NCI-H774 (cell line): ENCODE results near the gene GPC6.

Experiments used
- DNase-seq: peaks from one replicate; lab custom pipeline; 2025; lab: John Stamatoyannopoulos, UW

Gene GPC6

DNA sequence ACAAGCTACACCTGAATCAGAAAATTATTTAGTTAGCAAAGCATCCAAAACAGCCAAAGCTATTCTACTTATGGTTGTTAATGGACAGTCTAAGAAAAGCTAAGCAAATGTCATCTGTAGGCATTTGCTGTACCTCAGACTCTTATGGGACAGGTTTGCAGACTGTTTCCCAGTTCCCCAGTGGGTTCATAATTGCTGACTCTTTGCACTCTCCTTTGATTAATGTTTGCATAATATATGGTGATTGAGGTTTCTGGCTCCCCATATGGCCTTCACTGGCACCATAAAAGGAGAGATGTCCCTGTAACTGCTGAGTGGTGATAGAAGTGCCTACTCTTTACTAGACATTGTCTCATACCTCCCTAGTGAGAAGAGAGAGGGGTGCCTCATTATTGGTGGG is 142.1 kb downstream of the GPC6 start:
- no peak for DNase-seq

DNA sequence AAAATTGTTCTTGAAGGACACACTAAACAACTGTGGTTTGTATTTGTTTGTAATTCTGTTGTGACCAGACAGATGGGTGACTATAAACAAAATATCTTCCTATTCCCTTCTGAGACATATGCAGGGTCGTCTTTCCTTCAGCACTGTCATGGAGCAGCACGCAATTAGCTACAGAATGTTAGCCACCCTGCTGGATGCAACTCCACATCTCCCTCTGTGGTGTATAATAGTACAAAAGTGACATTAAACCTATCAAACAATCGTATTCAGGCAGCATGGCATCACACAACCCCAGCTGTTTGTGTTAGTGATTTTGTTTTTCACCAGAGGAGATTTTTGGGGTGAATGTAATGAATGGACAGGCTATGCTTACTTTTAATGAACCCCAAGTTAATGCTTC is 146.2 kb downstream of the GPC6 start:
- DNase-seq = no peak

GRCh38 chr13:93375491-93375890 is 148.9 kb downstream of the GPC6 start:
- DNase-seq = no peak

DNA sequence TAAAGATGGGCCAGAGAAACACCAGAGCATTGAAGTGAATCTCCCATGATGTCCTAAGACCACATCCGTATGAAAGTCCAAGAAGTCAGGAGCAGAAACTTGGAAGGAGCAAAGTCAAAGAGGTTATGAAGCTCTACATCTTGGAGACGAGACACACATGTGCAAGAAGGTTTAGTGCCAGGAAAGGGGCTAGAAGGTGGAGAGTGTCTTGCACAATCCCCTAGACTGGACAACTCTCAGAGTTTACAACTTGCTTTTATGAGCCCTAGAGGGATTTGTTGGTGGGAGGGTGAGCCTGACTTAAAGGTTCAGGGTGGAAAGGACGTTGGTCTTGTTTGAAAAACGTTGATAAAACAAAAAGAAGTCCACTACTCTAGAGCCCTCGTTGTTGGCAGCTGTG is 150.6 kb downstream of the GPC6 start:
- DNase-seq = no peak

- DNase-seq = no peak
These were observed 151.6 kb downstream of the GPC6 start for GRCh38 chr13:93378184-93378583.

DNA sequence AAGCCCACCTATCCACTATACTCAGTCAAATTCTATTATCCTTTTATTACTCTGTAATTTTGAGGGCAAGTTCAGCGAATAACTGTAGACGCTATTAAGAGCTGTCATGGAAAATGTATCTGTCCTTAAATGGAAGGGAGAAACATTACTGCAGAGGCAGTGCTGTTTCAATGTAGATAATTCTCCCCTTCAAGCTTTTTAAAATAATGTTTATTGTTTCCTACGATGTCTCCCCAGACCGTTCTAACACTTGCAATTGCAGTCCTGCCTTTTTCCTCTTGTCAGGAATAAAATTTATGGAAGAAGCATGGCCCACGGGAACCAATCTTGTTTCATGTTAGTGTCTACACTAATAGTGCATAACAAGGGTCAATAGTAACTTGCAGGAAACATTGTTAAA is 159.5 kb downstream of the GPC6 start:
- DNase-seq = no peak

GRCh38 chr13:93388701-93389100 is 162.1 kb downstream of the GPC6 start:
- no peak for DNase-seq

GRCh38 chr13:93397619-93398018 is 171.0 kb downstream of the GPC6 start:
- DNase-seq = no peak

- DNase-seq = no peak
These were observed 171.8 kb downstream of the GPC6 start for GRCh38 chr13:93398167-93399035.

- DNase-seq = no peak
These were observed 172.6 kb downstream of the GPC6 start for GRCh38 chr13:93399212-93399611.

DNA sequence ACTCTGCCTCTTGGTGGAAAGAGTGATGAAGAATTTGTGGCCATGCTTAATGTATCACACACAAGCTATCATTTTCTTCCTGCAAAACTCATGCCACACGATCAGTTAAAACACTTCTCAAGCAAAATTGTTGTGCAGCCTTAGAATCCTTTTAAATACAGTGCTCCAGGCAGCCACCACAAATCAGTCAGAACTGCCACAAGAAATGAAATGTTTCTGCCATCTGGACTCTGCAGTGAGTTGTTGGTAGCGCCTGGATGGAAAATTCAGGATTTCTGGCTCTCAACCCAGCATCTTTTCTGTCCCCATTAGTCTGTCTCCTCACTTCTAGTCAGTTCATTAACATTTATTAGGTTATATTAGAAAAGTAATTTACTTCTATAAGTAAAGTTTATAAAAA is 179.5 kb downstream of the GPC6 start:
- DNase-seq = no peak

GRCh38 chr13:93407551-93407950 is 180.9 kb downstream of the GPC6 start:
- DNase-seq = no peak

DNA sequence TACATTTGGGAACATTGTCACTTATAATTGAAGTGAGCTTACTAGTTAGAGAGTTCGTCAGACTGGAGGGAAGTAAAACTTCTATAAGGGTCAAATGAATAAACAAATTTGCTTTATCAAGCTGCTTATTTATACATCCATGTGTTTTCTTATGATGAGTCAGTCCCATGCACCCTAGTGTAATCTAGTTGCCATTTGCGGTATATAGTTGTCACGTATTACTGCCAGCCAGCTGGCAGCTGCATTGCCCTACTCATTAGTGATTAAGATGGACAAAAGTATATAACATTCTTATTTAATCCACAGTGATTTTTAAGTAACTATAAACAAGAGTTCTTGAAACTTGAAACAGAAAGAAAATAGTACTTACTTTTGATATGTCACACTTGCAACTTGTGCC is 182.4 kb downstream of the GPC6 start:
- DNase-seq = no peak

DNA sequence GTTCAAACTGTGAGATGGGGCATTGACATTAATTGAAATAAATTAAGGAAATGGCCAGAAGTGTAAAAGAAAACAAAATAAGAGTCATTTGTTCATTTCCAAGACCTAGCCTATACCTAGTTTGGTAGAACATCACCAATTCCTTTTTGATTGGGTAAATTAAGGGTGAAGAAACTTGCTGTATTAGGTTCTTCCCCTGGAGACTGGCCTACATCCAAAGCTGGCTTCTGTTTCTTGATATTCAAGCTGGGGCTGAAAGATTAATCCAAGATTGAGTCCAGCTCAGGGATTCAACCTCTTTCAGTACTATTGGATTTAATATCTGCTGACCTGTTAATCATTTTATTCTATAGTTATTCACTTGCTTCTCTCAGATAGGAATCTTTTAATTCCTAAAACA is 183.2 kb downstream of the GPC6 start:
- DNase-seq = no peak

- no peak for DNase-seq
These were observed 184.6 kb downstream of the GPC6 start for GRCh38 chr13:93411186-93411680.

DNA sequence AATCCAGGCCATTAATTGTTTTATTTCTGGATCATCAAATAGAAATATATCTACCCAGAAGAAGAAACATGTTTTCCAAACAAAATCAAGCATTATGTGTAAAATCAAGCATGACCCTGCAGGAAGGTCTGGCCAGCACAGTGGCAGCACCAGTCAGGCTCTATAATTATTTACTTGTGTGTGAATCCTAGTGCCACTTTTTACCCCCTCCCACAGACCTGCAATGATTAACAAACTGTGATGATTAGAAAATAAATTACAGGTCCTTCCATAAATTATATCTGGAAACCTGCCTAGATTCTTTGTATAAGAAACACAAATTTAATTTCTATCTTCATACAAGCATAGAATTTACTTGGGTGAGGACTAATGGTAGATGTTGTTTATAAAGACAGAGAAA is 186.1 kb downstream of the GPC6 start:
- no peak for DNase-seq

GRCh38 chr13:93413972-93414717 is 187.5 kb downstream of the GPC6 start:
- DNase-seq = no peak

GRCh38 chr13:93416736-93417355 is 190.2 kb downstream of the GPC6 start:
- DNase-seq = no peak

DNA sequence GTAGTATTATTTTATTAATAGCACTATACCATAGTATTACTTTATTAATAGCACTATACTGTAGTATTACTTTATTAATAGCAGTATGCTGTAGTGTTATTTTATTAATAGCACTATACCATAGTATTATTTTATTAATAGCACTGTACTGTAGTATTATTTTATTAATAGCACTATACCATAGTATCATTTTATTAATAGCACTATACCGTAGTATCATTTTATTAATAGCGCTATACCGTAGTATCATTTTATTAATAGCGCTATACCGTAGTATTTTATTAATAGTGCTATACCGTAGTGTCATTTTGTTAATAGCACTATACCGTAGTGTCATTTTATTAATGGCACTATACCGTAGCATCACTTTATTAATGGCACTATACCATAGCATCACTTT is 191.8 kb downstream of the GPC6 start:
- no peak for DNase-seq

GRCh38 chr13:93420206-93420605 is 193.6 kb downstream of the GPC6 start:
- DNase-seq = no peak

DNA sequence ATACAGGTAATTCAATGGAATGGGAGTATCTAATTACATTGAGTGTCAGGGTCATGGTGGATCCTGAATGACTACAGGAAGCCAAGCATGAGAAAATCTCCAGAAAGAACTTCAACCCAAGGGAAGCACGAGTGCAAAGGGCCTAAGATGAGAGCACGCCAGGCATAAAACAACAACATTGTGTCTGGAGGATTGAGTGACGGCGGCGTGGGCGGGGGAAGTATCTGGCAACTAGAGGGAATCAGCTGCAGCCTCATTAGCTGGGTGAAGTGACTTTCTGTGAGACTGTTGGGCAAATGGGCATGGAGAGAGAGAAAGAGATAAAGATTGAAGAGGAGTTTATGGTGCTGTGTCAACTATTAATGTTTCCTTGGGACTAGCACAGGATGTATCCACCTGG is 194.3 kb downstream of the GPC6 start:
- DNase-seq = no peak

DNA sequence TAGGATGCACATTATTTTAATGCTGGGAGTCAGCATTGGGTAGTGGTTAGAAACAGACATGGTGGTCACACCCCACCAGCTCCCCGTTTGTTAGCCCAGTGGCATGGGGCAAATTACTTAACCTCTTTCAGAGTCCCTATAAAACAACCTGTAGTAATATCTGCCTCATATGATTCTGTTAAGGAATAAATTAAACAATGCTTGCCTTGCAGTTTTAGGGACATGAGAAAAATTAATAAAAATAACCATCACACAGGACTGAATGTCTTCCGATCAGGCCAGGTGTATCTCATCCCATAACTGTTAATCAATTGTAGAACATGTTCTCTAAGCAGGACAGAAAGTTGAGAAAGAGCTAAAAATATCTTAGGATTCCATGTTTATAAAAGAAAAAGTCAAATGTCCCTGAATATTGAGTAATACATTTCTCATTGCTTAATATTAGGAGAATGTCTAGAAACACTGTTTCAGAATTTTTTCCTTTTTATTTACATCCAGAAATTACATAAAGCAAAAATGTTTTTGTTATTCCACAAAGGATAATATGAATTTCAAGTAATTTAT is 196.5 kb downstream of the GPC6 start:
- no peak for DNase-seq

GRCh38 chr13:93425411-93425810 is 198.8 kb downstream of the GPC6 start:
- DNase-seq = no peak
